SK-N-SH (cell line): ENCODE measurements around the gene ARHGEF6.

ENCODE experiments used
- CTCF ChIP-seq: fragments of 200-600 bp; sonication (generic); IDR thresholded peaks from 2 replicates; pipeline ENCODE4 v1.6.1; 2017; ENCODE audit warnings: antibody characterized with exemption, mild to moderate bottlenecking, moderate library complexity
- FOXJ3 ChIP-seq: sonication (generic); formaldehyde crosslinking; IDR thresholded peaks from 2 replicates; pipeline ENCODE4 v1.5.1; 2020; ENCODE audit warnings: mild to moderate bottlenecking, missing genetic modification reagents
- GABPA ChIP-seq: IDR thresholded peaks from 2 replicates; pipeline ENCODE4 v1.4.0; 2012; ENCODE audit warnings: low read depth, mild to moderate bottlenecking
- GATA2 ChIP-seq: sonication (generic); formaldehyde crosslinking; IDR thresholded peaks from 2 replicates; pipeline ENCODE4 v1.5.0; 2020; ENCODE audit warnings: mild to moderate bottlenecking, missing genetic modification reagents
- JUND ChIP-seq: IDR thresholded peaks from 2 replicates; pipeline ENCODE4 v1.4.0; 2012
- MAX ChIP-seq: IDR thresholded peaks from 2 replicates; pipeline ENCODE4 v1.4.0; 2012; ENCODE audit warnings: low read depth
- MEF2A ChIP-seq: IDR thresholded peaks from 2 replicates; pipeline ENCODE4 v1.4.0; 2012; ENCODE audit warnings: low read depth, borderline replicate concordance
- POLR2AphosphoS5 ChIP-seq: IDR thresholded peaks from 2 replicates; pipeline ENCODE4 v1.6.1; 2012; ENCODE audit warnings: low read depth, low read length
- RAD21 ChIP-seq: IDR thresholded peaks from 2 replicates; pipeline ENCODE4 v1.6.1; 2012; ENCODE audit warnings: mild to moderate bottlenecking, low read length
- REST ChIP-seq: IDR thresholded peaks from 2 replicates; pipeline ENCODE4 v1.6.1; 2012; ENCODE audit warnings: mild to moderate bottlenecking, low read depth, low read length, moderate library complexity
- RFX5 ChIP-seq: IDR thresholded peaks from 2 replicates; pipeline ENCODE4 v1.6.1; 2012; ENCODE audit warnings: mild to moderate bottlenecking, improper control_type of control experiment, low read length
- SMC3 ChIP-seq: IDR thresholded peaks from 2 replicates; pipeline ENCODE4 v1.6.1; 2012; ENCODE audit warnings: low read depth, low read length, improper control_type of control experiment
- ZBTB33 ChIP-seq: IDR thresholded peaks from 2 replicates; pipeline ENCODE4 v1.4.0; 2012; ENCODE audit warnings: low read depth, borderline replicate concordance

- TF ChIP-seq CTCF (no peak), RFX5 (no peak), GABPA (no peak), ZBTB33 (no peak), JUND (no peak), RAD21 (no peak), REST (no peak), MAX (no peak), FOXJ3 (CRISPR knock-in tag) (no peak), POLR2AphosphoS5 (no peak), SMC3 (no peak), MEF2A (no peak), GATA2 (CRISPR knock-in tag) (no peak)
These were observed 149.9 kb downstream of the ARHGEF6 start for GRCh38 chrX:136630881-136631280.
